Endothelial cell (in vitro differentiated cells): ENCODE measurements around the gene FAM107B. TPM values are rescaled to one million over a fixed set of nuclear protein-coding genes. Genes with fewer than 3 reads are reported as not detected.

Experiments used
- DNase-seq: peaks from one replicate; pipeline ENCODE4 v3.0.0; 2021; ENCODE audit warnings: low spot score
- H3K27ac Mint-ChIP-seq: one replicate; pipeline ENCODE4 v1.8.0; 2021; ENCODE audit warnings: mixed read lengths, inconsistent platforms; ENCODE audit not compliant: unreplicated experiment
- H3K27me3 Mint-ChIP-seq: one replicate; pipeline ENCODE4 v1.8.0; 2021; ENCODE audit warnings: mild to moderate bottlenecking, moderate library complexity, mixed read lengths, inconsistent platforms; ENCODE audit not compliant: unreplicated experiment
- H3K36me3 Mint-ChIP-seq: one replicate; pipeline ENCODE4 v1.8.0; 2021; ENCODE audit warnings: mild to moderate bottlenecking, low read depth, mixed read lengths, inconsistent platforms; ENCODE audit not compliant: unreplicated experiment
- H3K4me1 Mint-ChIP-seq: one replicate; pipeline ENCODE4 v1.8.0; 2021; ENCODE audit warnings: mild to moderate bottlenecking, mixed read lengths, inconsistent platforms; ENCODE audit not compliant: unreplicated experiment
- H3K4me3 Mint-ChIP-seq: one replicate; pipeline ENCODE4 v1.8.0; 2021; ENCODE audit warnings: mild to moderate bottlenecking, mixed read lengths, inconsistent platforms; ENCODE audit not compliant: unreplicated experiment
- H3K9me3 Mint-ChIP-seq: one replicate; pipeline ENCODE4 v1.8.0; 2021; ENCODE audit warnings: mixed read lengths, inconsistent platforms; ENCODE audit not compliant: unreplicated experiment
- total RNA-seq: library from RNA; stranded (reverse); fragmentation: NEBNext Ultra II Directional; extraction: Animal tissue kit (Norgen Biotek cat#: 25700); gene quantifications from one replicate; pipeline ENCODE4 v1.2.1, GENCODE V29; 2021; ENCODE audit not compliant: unreplicated experiment
- TF ChIP-seq, protein P1 (sequence below): fragments of 200-600 bp; sonication (generic); IDR thresholded peaks from one replicate; pipeline ENCODE4 v1.5.0; 2021; ENCODE audit warnings: antibody characterized with exemption; ENCODE audit not compliant: unreplicated experiment

Gene FAM107B
- total RNA-seq, 1 donor from 2014 or later = 462 TPM

- TF ChIP-seq, protein P1, sequence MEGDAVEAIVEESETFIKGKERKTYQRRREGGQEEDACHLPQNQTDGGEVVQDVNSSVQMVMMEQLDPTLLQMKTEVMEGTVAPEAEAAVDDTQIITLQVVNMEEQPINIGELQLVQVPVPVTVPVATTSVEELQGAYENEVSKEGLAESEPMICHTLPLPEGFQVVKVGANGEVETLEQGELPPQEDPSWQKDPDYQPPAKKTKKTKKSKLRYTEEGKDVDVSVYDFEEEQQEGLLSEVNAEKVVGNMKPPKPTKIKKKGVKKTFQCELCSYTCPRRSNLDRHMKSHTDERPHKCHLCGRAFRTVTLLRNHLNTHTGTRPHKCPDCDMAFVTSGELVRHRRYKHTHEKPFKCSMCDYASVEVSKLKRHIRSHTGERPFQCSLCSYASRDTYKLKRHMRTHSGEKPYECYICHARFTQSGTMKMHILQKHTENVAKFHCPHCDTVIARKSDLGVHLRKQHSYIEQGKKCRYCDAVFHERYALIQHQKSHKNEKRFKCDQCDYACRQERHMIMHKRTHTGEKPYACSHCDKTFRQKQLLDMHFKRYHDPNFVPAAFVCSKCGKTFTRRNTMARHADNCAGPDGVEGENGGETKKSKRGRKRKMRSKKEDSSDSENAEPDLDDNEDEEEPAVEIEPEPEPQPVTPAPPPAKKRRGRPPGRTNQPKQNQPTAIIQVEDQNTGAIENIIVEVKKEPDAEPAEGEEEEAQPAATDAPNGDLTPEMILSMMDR = no peak
- no peaks in the 10 kb centered on the region for H3K9me3 Mint-ChIP-seq
- DNase-seq = no peak
Measured at GRCh38 chr10:14652067-14652466, 122.6 kb downstream of the FAM107B start.

DNA sequence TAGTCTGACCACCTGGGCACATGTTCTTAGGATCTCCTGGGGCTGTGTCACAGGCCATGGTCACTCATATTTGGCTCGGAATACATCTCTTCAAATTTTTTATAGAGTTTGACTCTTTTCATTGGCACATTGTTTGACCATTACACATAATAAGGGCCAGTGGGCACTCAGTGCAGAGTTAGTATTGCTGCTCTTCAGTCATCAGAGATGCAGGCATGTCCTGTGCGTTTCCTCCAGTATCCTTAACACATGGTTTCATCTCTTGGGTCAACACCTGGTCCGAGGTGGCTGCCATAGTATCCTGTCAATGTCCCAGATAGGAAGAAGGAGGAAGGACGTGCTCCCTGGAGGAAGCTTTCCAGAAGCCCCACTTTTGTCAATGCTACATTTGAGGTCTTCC lies 125.0 kb downstream of the FAM107B start:
- Mint-ChIP-seq H3K4me1 (peaks cover 36% of the 10 kb centered on the region), H3K27ac (peak overlapping the region; percentile 94), H3K27me3 (peaks cover 4% of the 10 kb centered on the region), H3K36me3 (no peaks in the 10 kb centered on the region), H3K9me3 (no peaks in the 10 kb centered on the region), H3K4me3 (no peak overlapping the region)
- TF ChIP-seq, protein P1 = no peak
- no peak for DNase-seq

More at GRCh38 chr10:14652067-14652466, 122.6 kb downstream of the FAM107B start:
- no peaks in the 10 kb centered on the region for H3K36me3 Mint-ChIP-seq
- peaks cover 4% of the 10 kb centered on the region for H3K27me3 Mint-ChIP-seq
- no peak overlapping the region for H3K4me3 Mint-ChIP-seq
- H3K27ac Mint-ChIP-seq = peak overlapping the region; percentile 33
- peaks cover 36% of the 10 kb centered on the region for H3K4me1 Mint-ChIP-seq

DNA sequence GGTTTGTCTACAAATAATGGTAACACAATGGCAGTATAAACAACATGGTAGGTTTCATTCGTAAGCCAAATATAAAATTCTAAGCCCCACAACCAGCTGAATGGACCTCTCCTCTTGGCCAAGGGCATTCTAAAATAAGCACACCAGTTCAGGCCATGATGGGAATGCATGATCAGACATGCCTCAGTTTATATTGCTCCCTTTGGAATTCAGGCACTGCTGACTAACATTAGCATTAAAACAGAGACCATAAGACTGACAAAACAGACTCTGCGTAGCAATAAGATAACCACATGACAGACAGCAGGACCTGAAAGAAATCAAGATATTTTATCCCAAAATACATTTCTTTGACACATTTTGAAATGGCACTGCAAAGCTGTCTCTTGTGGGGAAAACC lies 125.8 kb downstream of the FAM107B start:
- H3K36me3 Mint-ChIP-seq = no peaks in the 10 kb centered on the region
- H3K27ac Mint-ChIP-seq = peak overlapping the region; percentile 94
- peaks cover 2% of the 10 kb centered on the region for H3K27me3 Mint-ChIP-seq
- no peak for DNase-seq
- H3K4me3 Mint-ChIP-seq = no peak overlapping the region
- H3K4me1 Mint-ChIP-seq = peaks cover 36% of the 10 kb centered on the region
- no peaks in the 10 kb centered on the region for H3K9me3 Mint-ChIP-seq
- TF ChIP-seq, protein P1 = no peak

GRCh38 chr10:14648005-14648765 lies 126.5 kb downstream of the FAM107B start:
- Mint-ChIP-seq H3K9me3 (no peaks in the 10 kb centered on the region), H3K27ac (peak overlapping the region; percentile 94), H3K4me3 (peak overlapping the region; percentile 52), H3K4me1 (peaks cover 28% of the 10 kb centered on the region), H3K27me3 (peaks cover 2% of the 10 kb centered on the region), H3K36me3 (no peaks in the 10 kb centered on the region)
- TF ChIP-seq, protein P1 = no peak
- peak; percentile 60 for DNase-seq

DNA sequence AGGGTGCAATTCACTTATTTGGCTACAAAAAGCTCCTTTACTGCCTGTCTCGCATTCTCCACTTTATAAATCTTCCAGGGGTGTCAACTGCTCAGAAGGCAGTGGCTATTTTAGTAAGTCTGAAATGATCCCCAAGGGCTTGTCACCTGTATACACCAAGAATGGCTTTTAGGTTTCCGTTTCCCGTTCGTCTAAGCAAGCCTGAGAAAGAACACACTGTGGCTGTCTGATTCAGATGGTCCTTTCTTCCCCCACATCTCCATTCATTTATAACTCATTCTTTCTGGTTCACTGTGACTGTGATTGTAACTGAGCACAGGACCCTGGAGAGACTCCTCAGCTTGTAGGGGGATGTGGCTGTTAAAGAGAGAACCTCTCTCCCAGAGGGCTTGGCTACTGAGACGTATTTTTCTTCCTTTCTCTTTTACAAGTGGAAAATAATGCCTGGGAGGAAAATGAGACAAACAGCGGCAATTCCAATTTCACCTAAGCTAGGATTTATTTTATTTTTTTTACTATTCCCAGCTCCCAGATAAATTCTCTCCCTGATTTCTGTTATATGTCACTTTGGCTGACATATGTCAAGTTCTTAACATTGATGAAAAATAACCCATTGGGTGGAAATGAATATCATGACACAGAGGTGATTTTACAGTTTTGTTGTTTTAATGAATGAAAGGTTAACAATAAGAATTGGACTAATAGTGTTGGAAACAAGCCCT lies 129.3 kb downstream of the FAM107B start:
- Mint-ChIP-seq H3K4me1 (peaks cover 21% of the 10 kb centered on the region), H3K27ac (no peak overlapping the region), H3K9me3 (no peaks in the 10 kb centered on the region), H3K36me3 (peaks cover 4% of the 10 kb centered on the region), H3K27me3 (peaks cover 2% of the 10 kb centered on the region), H3K4me3 (no peak overlapping the region)
- no peak for DNase-seq
- TF ChIP-seq, protein P1 = no peak
